GM21528 (cell line): Measurements from ENCODE around the gene MFNG.
"Not testable (repeated sequence)": the region's sequence is repeated elsewhere in the genome, so short reads cannot be mapped to it uniquely, and the experiment has no call there.

Experiments
- ATAC-seq: cut with Tn5 transposase; IDR thresholded peaks from one replicate; pipeline ENCODE4 v1.9.1; 2021; ENCODE audit warnings: mild to moderate bottlenecking, moderate library complexity; ENCODE audit not compliant: unreplicated experiment, low FRiP score

Gene MFNG

GRCh38 chr22:37486224-37486845 is at the start of gene MFNG:
TSS of gene MFNG (minus strand) at chr22:37486384. CDS start at chr22:37486177, 207 bp downstream.
- ATAC-seq: peak; percentile 44

- no peak for ATAC-seq
Observed at GRCh38 chr22:37535159-37535558, 49.0 kb upstream of the MFNG start.

GRCh38 chr22:37534445-37534844 is 48.3 kb upstream of the MFNG start:
- no peak for ATAC-seq

GRCh38 chr22:37533995-37534394 is 47.8 kb upstream of the MFNG start:
- ATAC-seq: no peak

GRCh38 chr22:37529652-37530345 is 43.6 kb upstream of the MFNG start:
- ATAC-seq: no peak

- ATAC-seq: not testable (repeated sequence)
Observed at GRCh38 chr22:37527952-37528351, 41.8 kb upstream of the MFNG start.

GRCh38 chr22:37527081-37527752 is 41.0 kb upstream of the MFNG start:
- not testable (repeated sequence) for ATAC-seq

- no peak for ATAC-seq
Observed at GRCh38 chr22:37526376-37526775, 40.2 kb upstream of the MFNG start.

GRCh38 chr22:37525746-37526350 is 39.7 kb upstream of the MFNG start:
- no peak for ATAC-seq

GRCh38 chr22:37525073-37525745 is 39.0 kb upstream of the MFNG start:
- no peak for ATAC-seq

- no peak for ATAC-seq
Observed at GRCh38 chr22:37522482-37522881, 36.3 kb upstream of the MFNG start.

GRCh38 chr22:37521236-37521739 is 35.1 kb upstream of the MFNG start:
- no peak for ATAC-seq

GRCh38 chr22:37520776-37521191 is 34.6 kb upstream of the MFNG start:
- ATAC-seq: no peak

GRCh38 chr22:37519268-37520195 is 33.3 kb upstream of the MFNG start, which contains the start of gene CARD10:
TSS of gene CARD10 (minus strand) at chr22:37519415. CDS start at chr22:37519200, 215 bp downstream.
- no peak for ATAC-seq

GRCh38 chr22:37518509-37519267 is 32.5 kb upstream of the MFNG start:
- no peak for ATAC-seq

- ATAC-seq: no peak
Observed at GRCh38 chr22:37517826-37518450, 31.8 kb upstream of the MFNG start.

GRCh38 chr22:37516456-37516855 is 30.3 kb upstream of the MFNG start:
- ATAC-seq: no peak

- no peak for ATAC-seq
Observed at GRCh38 chr22:37515901-37516300, 29.7 kb upstream of the MFNG start.
